ENCODE results near the gene REXO4. TPM values are rescaled to one million over a fixed set of nuclear protein-coding genes. Genes with fewer than 3 reads are reported as not detected.

REXO4 gene
- total RNA-seq = 10 to 100 TPM; 30.2 to 36.5 TPM
- 23.1 TPM for polyA plus RNA-seq (2013, experiment 1 of 2)
- 20.9 TPM for polyA plus RNA-seq (2013, experiment 2 of 2)
- long read RNA-seq, experiment 1, partial matches to known transcripts = 6 of 17 reads
- long read RNA-seq, experiment 1, other reads (novel, unspliced or antisense) = 8 of 17 reads
- long read RNA-seq, experiment 2, transcript REXO4-202 (8 exons, 2,360 nt) = major isoform, 70 of 83 reads
- long read RNA-seq, experiment 2, partial matches to known transcripts = 4 of 83 reads
- long read RNA-seq, experiment 2, other reads (novel, unspliced or antisense) = 9 of 83 reads
- long read RNA-seq, experiment 3, transcript REXO4-202 (8 exons, 2,360 nt) = major isoform, 31 of 45 reads
- long read RNA-seq, experiment 3, partial matches to known transcripts = 3 of 45 reads
- long read RNA-seq, experiment 3, other reads (novel, unspliced or antisense) = 11 of 45 reads
- long read RNA-seq, experiment 4, partial matches to known transcripts = 32 of 46 reads
- long read RNA-seq, experiment 4, other reads (novel, unspliced or antisense) = 13 of 46 reads

GRCh38 chr9:133417541-133418461 is at the start of gene REXO4:
Gene REXO4, minus strand, starts transcription at chr9:133418010. Its CDS starts 166 bp downstream, at chr9:133417844.
- peaks cover 9% of the 10 kb centered on the region for H3K9me3 ChIP-seq (ENCODE audit: control insufficient read depth, low read length)
- TF ChIP-seq CTCF (conservative IDR thresholded peaks at IDR 0.05) = no peak
- Mint-ChIP-seq H3K9me3 (peaks cover 15% of the 10 kb centered on the region), H3K4me1 (peaks cover 15% of the 10 kb centered on the region), H3K27me3 (ENCODE audit: insufficient read depth) (no peaks in the 10 kb centered on the region), H3K27ac (peak within 1 kb of the TSS; percentile 93), H3K36me3 (ENCODE audit: low read depth) (peaks cover 29% of the 10 kb centered on the region), H3K4me3 (peak within 1 kb of the TSS; percentile 87)
- H3K4me3 ChIP-seq (ENCODE audit: low read length) = peak within 1 kb of the TSS; percentile 97
- H3K36me3 ChIP-seq (ENCODE audit: control insufficient read depth, insufficient read depth, low read length) = peaks cover 25% of the 10 kb centered on the region
- WGBS, 2 experiments (ENCODE audit: insufficient coverage in 1 of 2, insufficient read length in 1 of 2) = 0% methylated on average over 50 to 75 of the region's 75 CpGs
- H3K27ac ChIP-seq (ENCODE audit: low read depth, low read length) = peak within 1 kb of the TSS; percentile 92
- no peaks in the 10 kb centered on the region for H3K27me3 ChIP-seq (ENCODE audit: control insufficient read depth, insufficient read depth, low read length, poor library complexity, severe bottlenecking)
- DNase-seq = peak; percentile 97
- H3K4me1 ChIP-seq (ENCODE audit: control insufficient read depth, insufficient read depth, low read length) = peaks cover 2% of the 10 kb centered on the region
- peak within 1 kb of the TSS; percentile 71 for H3K9ac ChIP-seq (ENCODE audit: extremely low read depth, low read length, poor library complexity, severe bottlenecking)

GRCh38 chr9:133467101-133467500 is 49.3 kb upstream of the REXO4 start:
- Mint-ChIP-seq H3K27ac (no peak overlapping the region), H3K9me3 (no peaks in the 10 kb centered on the region), H3K4me1 (no peaks in the 10 kb centered on the region), H3K36me3 (ENCODE audit: low read depth) (peaks cover 12% of the 10 kb centered on the region), H3K27me3 (ENCODE audit: insufficient read depth) (no peaks in the 10 kb centered on the region), H3K4me3 (no peak overlapping the region)
- H3K27ac ChIP-seq (ENCODE audit: low read depth, low read length) = no peak overlapping the region
- H3K4me1 ChIP-seq (ENCODE audit: control insufficient read depth, insufficient read depth, low read length) = no peaks in the 10 kb centered on the region
- DNase-seq = peak; percentile 87
- peak; percentile 68 for TF ChIP-seq CTCF (conservative IDR thresholded peaks at IDR 0.05)
- WGBS, 2 experiments (ENCODE audit: insufficient coverage in 1 of 2, insufficient read length in 1 of 2) = 91 to 94% methylated on average over 9 to 10 of the region's 10 CpGs
- H3K27me3 ChIP-seq (ENCODE audit: control insufficient read depth, insufficient read depth, low read length, poor library complexity, severe bottlenecking) = no peaks in the 10 kb centered on the region
- H3K4me3 ChIP-seq (ENCODE audit: low read length) = no peak overlapping the region
- no peaks in the 10 kb centered on the region for H3K9me3 ChIP-seq (ENCODE audit: control insufficient read depth, low read length)
- H3K36me3 ChIP-seq (ENCODE audit: control insufficient read depth, insufficient read depth, low read length) = peaks cover 18% of the 10 kb centered on the region
- no peak overlapping the region for H3K9ac ChIP-seq (ENCODE audit: extremely low read depth, low read length, poor library complexity, severe bottlenecking)

GRCh38 chr9:133465984-133466383 is 48.2 kb upstream of the REXO4 start:
- Histone ChIP-seq H3K4me1 (ENCODE audit: control insufficient read depth, insufficient read depth, low read length) (peaks cover 4% of the 10 kb centered on the region), H3K27ac (ENCODE audit: low read depth, low read length) (no peak overlapping the region), H3K9me3 (ENCODE audit: control insufficient read depth, low read length) (no peaks in the 10 kb centered on the region), H3K4me3 (ENCODE audit: low read length) (no peak overlapping the region), H3K9ac (ENCODE audit: extremely low read depth, low read length, poor library complexity, severe bottlenecking) (no peak overlapping the region), H3K36me3 (ENCODE audit: control insufficient read depth, insufficient read depth, low read length) (peaks cover 18% of the 10 kb centered on the region), H3K27me3 (ENCODE audit: control insufficient read depth, insufficient read depth, low read length, poor library complexity, severe bottlenecking) (no peaks in the 10 kb centered on the region)
- no peaks in the 10 kb centered on the region for H3K4me1 Mint-ChIP-seq
- H3K36me3 Mint-ChIP-seq (ENCODE audit: low read depth) = peaks cover 12% of the 10 kb centered on the region
- TF ChIP-seq CTCF (conservative IDR thresholded peaks at IDR 0.05) = no peak
- H3K4me3 Mint-ChIP-seq = no peak overlapping the region
- H3K27ac Mint-ChIP-seq = no peak overlapping the region
- no peaks in the 10 kb centered on the region for H3K9me3 Mint-ChIP-seq
- 90 to 94% methylated on average over 3 to 6 of the region's 6 CpGs for WGBS, 2 experiments (ENCODE audit: insufficient coverage in 1 of 2, insufficient read length in 1 of 2)
- no peak for DNase-seq
- no peaks in the 10 kb centered on the region for H3K27me3 Mint-ChIP-seq (ENCODE audit: insufficient read depth)
